Urinary bladder (tissue), 4 donors: ENCODE data around the gene SMS. TPM values are rescaled to one million over a fixed set of nuclear protein-coding genes. Genes with fewer than 3 reads are reported as not detected.

Source experiments
- DNase-seq: peaks from one replicate; pipeline ENCODE4 v3.0.0-alpha.2; 2015; ENCODE audit errors: extremely low spot score
- H3K27ac ChIP-seq: one replicate; pipeline ENCODE4 v1.5.1; 2013; ENCODE audit warnings: low read depth, mild to moderate bottlenecking, moderate library complexity
- H3K36me3 ChIP-seq: one replicate; pipeline ENCODE4 v1.6.1; 2013; ENCODE audit warnings: mild to moderate bottlenecking, moderate library complexity; ENCODE audit not compliant: insufficient read depth
- H3K4me1 ChIP-seq: one replicate; pipeline ENCODE4 v1.6.1; 2013; ENCODE audit warnings: mild to moderate bottlenecking, moderate library complexity; ENCODE audit not compliant: insufficient read depth
- H3K4me3 ChIP-seq: one replicate; pipeline ENCODE4 v1.5.1; 2013; ENCODE audit warnings: low read depth, low read length
- WGBS: extraction: QIAGEN DNeasy Blood & Tissue Kit; methylation state at CpG from one replicate; pipeline ENCODE4 v1.1.7; 2013; 5-methylcytosine and 5-hydroxymethylcytosine counted together
- polyA plus RNA-seq: library from polyadenylated mRNA; stranded (reverse); fragments of 200-250 nt; gene quantifications from one replicate; pipeline ENCODE4 v1.2.3, GENCODE V29; 2013
- total RNA-seq: library from RNA; depleted of rRNA; stranded (reverse); fragments of >200 nt; gene quantifications from one replicate; pipeline ENCODE4 v1.2.3, GENCODE V29; 2014
- donor health status: healthy with polysubstance abuse.
- donor health status: healthy.

Gene SMS
- total RNA-seq (69.6 TPM), polyA plus RNA-seq (62.3 TPM)

GRCh38 chrX:21940356-21940829 is at the start of gene SMS:
SMS (plus strand) TSS chrX:21940709; CDS start chrX:21940825, 116 bp downstream.
- under 1% methylated on average over 36 of the region's 46 CpGs for WGBS
- DNase-seq = no peak
- H3K4me1 ChIP-seq = no peaks in the 10 kb centered on the region
- no peaks in the 10 kb centered on the region for H3K36me3 ChIP-seq
- H3K4me3 ChIP-seq = peak within 1 kb of the TSS; percentile 82
- peak within 1 kb of the TSS; percentile 67 for H3K27ac ChIP-seq

DNA sequence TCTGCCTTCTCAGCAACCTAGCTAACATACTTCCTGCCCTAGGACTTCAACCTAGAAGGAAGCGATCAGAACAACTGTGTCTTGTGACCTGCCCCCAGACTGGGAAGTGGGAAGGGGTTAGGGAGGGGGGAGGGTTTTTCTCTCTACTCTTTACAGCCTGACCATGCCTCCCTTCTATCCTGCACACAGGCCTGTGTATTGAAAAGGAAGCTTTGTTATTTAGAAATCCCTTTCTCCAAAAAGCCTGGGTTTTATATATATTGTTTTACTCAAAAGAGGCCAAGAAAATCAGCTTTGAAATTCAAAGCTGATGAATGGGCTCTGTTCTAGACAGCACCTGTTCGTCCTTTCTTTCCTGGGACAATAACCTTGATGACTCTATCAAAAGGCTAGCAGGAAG is 35.2 kb upstream of the SMS start:
- Histone ChIP-seq H3K4me1 (no peaks in the 10 kb centered on the region), H3K27ac (no peak overlapping the region), H3K4me3 (no peak overlapping the region), H3K36me3 (no peaks in the 10 kb centered on the region)
- 79% methylated on average over 2 of the region's 2 CpGs for WGBS
- no peak for DNase-seq

DNA sequence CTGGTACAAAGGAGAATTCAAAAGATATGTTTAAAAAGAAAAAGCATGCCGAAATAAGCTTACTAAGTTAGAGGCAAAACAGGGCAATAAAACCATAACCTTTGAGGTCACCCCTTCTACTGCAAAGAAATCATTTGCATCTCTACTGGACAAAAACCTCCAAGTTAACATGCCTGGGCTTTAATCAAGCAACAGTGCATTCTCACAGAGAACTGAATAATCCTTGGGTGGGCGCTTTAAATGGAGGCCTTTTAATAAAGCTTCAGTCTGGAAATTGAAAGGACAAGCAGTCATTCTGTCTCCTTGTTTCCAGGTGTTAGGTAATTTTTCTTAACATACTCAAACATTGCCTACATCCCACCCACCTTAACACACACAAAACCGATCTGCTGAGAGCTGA is 34.6 kb upstream of the SMS start:
- H3K4me3 ChIP-seq = no peak overlapping the region
- H3K4me1 ChIP-seq = no peaks in the 10 kb centered on the region
- H3K27ac ChIP-seq = no peak overlapping the region
- H3K36me3 ChIP-seq = no peaks in the 10 kb centered on the region
- no peak for DNase-seq
- WGBS = 84% methylated on average over 3 of the region's 3 CpGs

GRCh38 chrX:21907260-21907659 is 33.2 kb upstream of the SMS start:
- no peak for DNase-seq
- Histone ChIP-seq H3K4me1 (no peaks in the 10 kb centered on the region), H3K27ac (no peak overlapping the region), H3K4me3 (no peak overlapping the region), H3K36me3 (no peaks in the 10 kb centered on the region)
- 34% methylated on average over 1 of the region's 1 CpG for WGBS

GRCh38 chrX:21911481-21911880 is 29.0 kb upstream of the SMS start:
- no peaks in the 10 kb centered on the region for H3K4me1 ChIP-seq
- WGBS = 92% methylated on average over 4 of the region's 4 CpGs
- H3K27ac ChIP-seq = no peak overlapping the region
- no peak for DNase-seq
- no peaks in the 10 kb centered on the region for H3K36me3 ChIP-seq
- no peak overlapping the region for H3K4me3 ChIP-seq

DNA sequence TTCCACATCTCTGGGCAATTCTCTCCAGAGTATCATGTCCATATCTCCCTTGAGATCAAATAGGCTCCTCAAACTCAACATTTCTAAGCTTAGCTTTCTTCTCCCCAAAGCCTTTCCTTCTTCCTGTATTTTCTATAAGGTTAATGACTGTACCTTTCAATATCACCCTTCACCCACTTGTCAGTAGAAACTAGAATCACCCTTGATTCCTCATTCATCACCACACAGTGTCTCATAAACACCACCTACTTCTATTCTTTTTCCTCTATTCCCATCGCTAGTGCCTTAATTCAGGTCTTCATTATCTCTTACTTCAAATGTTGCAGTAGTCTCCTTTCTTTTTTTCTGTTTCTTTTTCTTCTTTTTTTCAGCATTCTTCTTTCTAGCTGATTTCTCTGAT is 28.3 kb upstream of the SMS start:
- Histone ChIP-seq H3K4me3 (no peak overlapping the region), H3K36me3 (no peaks in the 10 kb centered on the region), H3K4me1 (no peaks in the 10 kb centered on the region), H3K27ac (no peak overlapping the region)
- DNase-seq = no peak
- WGBS = 100% methylated on average over 1 of the region's 1 CpG

GRCh38 chrX:21912989-21913388 is 27.5 kb upstream of the SMS start:
- no peaks in the 10 kb centered on the region for H3K4me1 ChIP-seq
- H3K36me3 ChIP-seq = no peaks in the 10 kb centered on the region
- no peak overlapping the region for H3K27ac ChIP-seq
- DNase-seq = no peak
- H3K4me3 ChIP-seq = no peak overlapping the region
- 94% methylated on average over 4 of the region's 4 CpGs for WGBS

GRCh38 chrX:21926116-21926515 is 14.4 kb upstream of the SMS start:
- 15% methylated on average over 3 of the region's 3 CpGs for WGBS
- Histone ChIP-seq H3K27ac (no peak overlapping the region), H3K4me3 (no peak overlapping the region), H3K4me1 (no peaks in the 10 kb centered on the region), H3K36me3 (no peaks in the 10 kb centered on the region)
- no peak for DNase-seq

DNA sequence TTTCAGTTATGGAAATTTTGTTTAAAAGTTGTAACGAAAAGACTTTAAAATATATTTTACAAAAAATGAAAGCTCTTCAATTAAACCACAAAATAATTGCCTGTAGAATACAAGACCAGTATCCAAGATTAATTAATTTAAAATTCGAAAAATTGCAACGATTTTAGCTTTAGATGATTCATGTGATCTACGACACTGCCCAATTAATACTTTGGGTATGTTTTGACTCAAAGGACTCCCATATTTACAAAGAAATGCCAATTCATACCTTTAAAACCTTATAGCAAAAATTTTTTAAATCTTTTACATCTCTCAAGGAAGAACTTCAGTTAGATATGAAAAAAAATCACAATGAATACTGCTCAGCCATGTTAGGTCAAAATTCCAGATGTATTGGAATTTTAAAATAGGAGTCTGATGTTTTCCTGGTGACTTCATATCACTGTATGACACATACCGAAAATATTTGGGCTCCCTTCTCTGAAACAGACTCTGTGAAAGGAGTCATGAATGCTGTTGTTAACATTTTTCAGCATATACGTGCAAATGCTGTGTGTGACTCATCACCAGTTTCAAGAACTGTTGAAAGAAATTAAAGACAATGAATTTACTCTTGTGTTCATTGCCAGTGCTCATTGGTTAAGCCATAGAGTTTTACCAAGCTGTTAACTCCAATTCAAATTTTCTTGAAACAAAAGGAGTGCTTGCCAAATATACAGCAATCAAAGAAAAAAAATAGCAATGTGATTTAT is 13.8 kb upstream of the SMS start:
- Histone ChIP-seq H3K36me3 (no peaks in the 10 kb centered on the region), H3K27ac (no peak overlapping the region), H3K4me1 (no peaks in the 10 kb centered on the region), H3K4me3 (no peak overlapping the region)
- WGBS = 22% methylated on average over 6 of the region's 6 CpGs
- no peak for DNase-seq

GRCh38 chrX:21929209-21929608 is 11.3 kb upstream of the SMS start:
- H3K4me1 ChIP-seq = no peaks in the 10 kb centered on the region
- H3K27ac ChIP-seq = no peak overlapping the region
- H3K36me3 ChIP-seq = no peaks in the 10 kb centered on the region
- whole genome bisulfite sequencing = 92% methylated on average over 4 of the region's 4 CpGs
- no peak overlapping the region for H3K4me3 ChIP-seq
- DNase-seq = no peak

DNA sequence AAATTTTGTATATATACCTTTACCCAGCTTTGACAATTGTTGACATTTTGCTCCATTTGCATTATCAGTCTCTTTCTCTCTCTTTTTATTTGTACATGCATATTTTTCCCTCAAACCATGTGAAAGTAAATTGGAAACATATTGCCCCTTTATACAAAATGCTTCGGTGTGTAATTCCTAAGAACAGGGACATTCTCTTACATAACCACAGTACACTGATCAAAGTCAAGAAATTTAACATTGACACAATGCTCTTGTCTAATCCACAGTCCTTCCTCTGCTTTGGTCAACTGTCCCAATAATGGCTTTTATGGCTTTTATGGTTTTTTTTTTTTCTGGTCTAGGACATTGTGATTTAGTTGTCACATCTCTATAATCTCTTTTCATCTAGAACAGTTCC is 9.5 kb upstream of the SMS start:
- Histone ChIP-seq H3K27ac (no peak overlapping the region), H3K36me3 (no peaks in the 10 kb centered on the region), H3K4me3 (no peak overlapping the region), H3K4me1 (no peaks in the 10 kb centered on the region)
- DNase-seq = no peak
- 94% methylated on average over 1 of the region's 1 CpG for WGBS

- Histone ChIP-seq H3K27ac (no peak overlapping the region), H3K4me3 (no peak overlapping the region), H3K4me1 (no peaks in the 10 kb centered on the region), H3K36me3 (no peaks in the 10 kb centered on the region)
- 55% methylated on average over 11 of the region's 11 CpGs for WGBS
- DNase-seq = no peak
These were observed 8.1 kb upstream of the SMS start for GRCh38 chrX:21932292-21933002.

DNA sequence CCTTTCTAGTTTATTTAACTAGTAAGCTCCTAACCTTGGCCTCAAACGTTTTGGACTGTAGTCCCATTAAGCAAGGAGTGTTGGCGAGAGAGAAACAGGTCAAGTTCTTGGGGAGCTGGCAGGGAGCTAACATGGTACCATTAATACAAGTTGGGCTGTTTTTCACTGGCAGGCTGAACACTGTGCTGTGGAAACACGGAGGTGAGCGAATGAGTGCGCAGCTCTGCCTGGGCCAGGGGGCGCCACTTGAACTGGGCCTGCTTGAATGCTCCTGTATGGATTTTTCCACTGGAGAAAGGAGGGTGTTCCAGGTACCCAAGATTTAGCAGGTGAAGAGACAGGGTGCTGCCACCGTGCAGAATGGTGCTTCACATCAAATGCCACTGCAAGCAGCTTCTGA is 7.4 kb upstream of the SMS start:
- Histone ChIP-seq H3K27ac (no peak overlapping the region), H3K4me1 (no peaks in the 10 kb centered on the region), H3K36me3 (no peaks in the 10 kb centered on the region), H3K4me3 (no peak overlapping the region)
- DNase-seq = no peak
- 89% methylated on average over 7 of the region's 7 CpGs for WGBS

- Histone ChIP-seq H3K4me1 (no peaks in the 10 kb centered on the region), H3K27ac (no peak overlapping the region), H3K4me3 (no peak overlapping the region), H3K36me3 (no peaks in the 10 kb centered on the region)
- no peak for DNase-seq
- 83% methylated on average over 3 of the region's 3 CpGs for WGBS
These were observed 6.1 kb upstream of the SMS start for GRCh38 chrX:21934414-21934813.
